Measurements from ENCODE around the gene MYLK4. TPM values are rescaled to one million over a fixed set of nuclear protein-coding genes. Genes with fewer than 3 reads are reported as not detected.

MYLK4 gene
- total RNA-seq, 1 experiment from 2014 or later: 0.93 TPM

- CTCF ChIA-PET: interaction anchor here (0.6 to 0.7 kb wide), 2 partner anchors 34 to 705 kb away, joined by 3 to 4 read pairs; no protein-coding TSS in a partner anchor
- no peak overlapping the region for H3K27ac Mint-ChIP-seq (ENCODE audit: low read depth, unreplicated experiment)
- no peak for TF ChIP-seq CTCF (IDR thresholded peaks at IDR 0.05; ENCODE audit: unreplicated experiment)
- peaks cover 15% of the 10 kb centered on the region for H3K9me3 Mint-ChIP-seq (ENCODE audit: unreplicated experiment)
- H3K36me3 Mint-ChIP-seq (ENCODE audit: insufficient read depth, unreplicated experiment): no peaks in the 10 kb centered on the region
- BruUV-seq (replicated peaks): no TSS peak
- peaks cover 8% of the 10 kb centered on the region for H3K4me1 Mint-ChIP-seq (ENCODE audit: insufficient read depth, unreplicated experiment)
- H3K4me3 Mint-ChIP-seq (ENCODE audit: unreplicated experiment): no peak overlapping the region
- DNase-seq (ENCODE audit: unreplicated experiment): peak; percentile 46
- H3K27me3 Mint-ChIP-seq (ENCODE audit: insufficient read depth, unreplicated experiment): no peaks in the 10 kb centered on the region
- intact Hi-C loops (cut with micrococcal nuclease): no loop called here
- POLR2A ChIA-PET: interaction anchor here (0.6 kb wide), 1 partner anchor 58 kb away, joined by 3 read pairs; no protein-coding TSS in a partner anchor
These were observed 36.4 kb downstream of the MYLK4 start for GRCh38 chr6:2714111-2714895.

- no peak for TF ChIP-seq CTCF (IDR thresholded peaks at IDR 0.05; ENCODE audit: unreplicated experiment)
- Mint-ChIP-seq H3K4me3 (ENCODE audit: unreplicated experiment) (no peak overlapping the region), H3K9me3 (ENCODE audit: unreplicated experiment) (peaks cover 22% of the 10 kb centered on the region), H3K27ac (ENCODE audit: low read depth, unreplicated experiment) (no peak overlapping the region), H3K4me1 (ENCODE audit: insufficient read depth, unreplicated experiment) (peaks cover 14% of the 10 kb centered on the region), H3K36me3 (ENCODE audit: insufficient read depth, unreplicated experiment) (no peaks in the 10 kb centered on the region), H3K27me3 (ENCODE audit: insufficient read depth, unreplicated experiment) (no peaks in the 10 kb centered on the region)
- ChIA-PET POLR2A (no interaction called here), CTCF (interaction anchor here (0.6 kb wide), 2 partner anchors 704 to 1162 kb away, joined by 3 to 4 read pairs; no protein-coding TSS in a partner anchor)
- BruUV-seq (replicated peaks): no TSS peak
- intact Hi-C loops (cut with micrococcal nuclease): no loop called here
- DNase-seq (ENCODE audit: unreplicated experiment): no peak
These were observed 37.1 kb downstream of the MYLK4 start for GRCh38 chr6:2713473-2714110.

GRCh38 chr6:2712102-2712501, 38.6 kb downstream of the MYLK4 start:
- DNase-seq (ENCODE audit: unreplicated experiment): no peak

More at GRCh38 chr6:2712102-2712501, 38.6 kb downstream of the MYLK4 start:
- no peaks in the 10 kb centered on the region for H3K27me3 Mint-ChIP-seq (ENCODE audit: insufficient read depth, unreplicated experiment)
- H3K4me1 Mint-ChIP-seq (ENCODE audit: insufficient read depth, unreplicated experiment): peaks cover 19% of the 10 kb centered on the region
- H3K36me3 Mint-ChIP-seq (ENCODE audit: insufficient read depth, unreplicated experiment): no peaks in the 10 kb centered on the region
- H3K27ac Mint-ChIP-seq (ENCODE audit: low read depth, unreplicated experiment): no peak overlapping the region
- no TSS peak for BruUV-seq (replicated peaks)
- intact Hi-C loops (cut with micrococcal nuclease): no loop called here
- CTCF ChIA-PET: interaction anchor here (0.6 to 1.2 kb wide), 4 partner anchors 15 to 90 kb away, joined by 3 to 4 read pairs (median 3); no protein-coding TSS in a partner anchor
- H3K9me3 Mint-ChIP-seq (ENCODE audit: unreplicated experiment): peaks cover 24% of the 10 kb centered on the region
- no peak for TF ChIP-seq CTCF (IDR thresholded peaks at IDR 0.05; ENCODE audit: unreplicated experiment)
- POLR2A ChIA-PET: interaction anchor here (0.6 kb wide), 1 partner anchor 440 kb away, joined by 3 read pairs; no protein-coding TSS in a partner anchor
- no peak overlapping the region for H3K4me3 Mint-ChIP-seq (ENCODE audit: unreplicated experiment)
